Ishikawa (cell line): ENCODE measurements around the gene NLRP2B.

Experiments used
- CEBPB ChIP-seq: IDR thresholded peaks from 2 replicates; pipeline ENCODE4 v1.6.1; 2012
- CREB1 ChIP-seq: IDR thresholded peaks from 2 replicates; pipeline ENCODE4 v1.6.1; 2012; ENCODE audit warnings: low read depth
- EGR1 ChIP-seq: IDR thresholded peaks from 2 replicates; pipeline ENCODE4 v1.6.1; 2012
- EP300 ChIP-seq: IDR thresholded peaks from 2 replicates; pipeline ENCODE4 v1.6.1; 2012; ENCODE audit warnings: borderline replicate concordance
- FOXM1 ChIP-seq: IDR thresholded peaks from 2 replicates; pipeline ENCODE4 v1.6.1; 2012; ENCODE audit warnings: low read depth, borderline replicate concordance
- MAX ChIP-seq: IDR thresholded peaks from 2 replicates; pipeline ENCODE4 v1.6.1; 2012
- NFIC ChIP-seq: IDR thresholded peaks from 2 replicates; pipeline ENCODE4 v1.6.1; 2012
- RAD21 ChIP-seq: IDR thresholded peaks from 2 replicates; pipeline ENCODE4 v1.6.1; 2012; ENCODE audit warnings: low read depth
- TAF1 ChIP-seq: IDR thresholded peaks from 2 replicates; pipeline ENCODE4 v1.6.1; 2012; ENCODE audit warnings: low read depth, mild to moderate bottlenecking
- TEAD4 ChIP-seq: IDR thresholded peaks from 2 replicates; pipeline ENCODE4 v1.6.1; 2012
- ZBTB7A ChIP-seq: IDR thresholded peaks from 2 replicates; pipeline ENCODE4 v1.6.1; 2012; ENCODE audit warnings: low read depth
- TF ChIP-seq, protein P1 (sequence below): IDR thresholded peaks from 2 replicates; pipeline ENCODE4 v1.6.1; 2012
- TF ChIP-seq, protein P2 (sequence below): IDR thresholded peaks from 2 replicates; pipeline ENCODE4 v1.6.1; 2012; ENCODE audit warnings: low read depth, mild to moderate bottlenecking

NLRP2B gene

DNA sequence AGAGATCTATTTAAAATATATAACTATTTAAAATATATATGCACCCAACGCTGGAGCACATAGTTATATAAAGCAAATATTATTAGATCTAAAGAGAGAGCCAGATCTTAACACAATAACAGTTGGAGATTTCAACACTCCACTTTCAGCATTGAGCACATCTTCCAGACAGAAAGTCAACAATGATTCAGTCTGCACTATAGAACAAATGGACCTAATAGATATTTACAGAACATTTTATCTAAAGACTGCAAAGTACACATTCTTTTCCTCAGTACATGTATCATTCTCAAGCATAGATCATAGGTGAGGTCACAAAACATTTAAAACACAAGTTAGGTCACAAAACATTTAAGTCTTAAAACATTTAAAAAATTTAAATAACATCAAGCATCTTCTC, 36.4 kb downstream of the NLRP2B start:
- TF ChIP-seq ZBTB7A: no peak
- TF ChIP-seq RAD21: no peak

- TF ChIP-seq TAF1 (no peak), TEAD4 (no peak), RAD21 (no peak), EGR1 (no peak), FOXM1 (no peak)
Measured at GRCh38 chrX:57641338-57641737, 38.7 kb downstream of the NLRP2B start.

DNA sequence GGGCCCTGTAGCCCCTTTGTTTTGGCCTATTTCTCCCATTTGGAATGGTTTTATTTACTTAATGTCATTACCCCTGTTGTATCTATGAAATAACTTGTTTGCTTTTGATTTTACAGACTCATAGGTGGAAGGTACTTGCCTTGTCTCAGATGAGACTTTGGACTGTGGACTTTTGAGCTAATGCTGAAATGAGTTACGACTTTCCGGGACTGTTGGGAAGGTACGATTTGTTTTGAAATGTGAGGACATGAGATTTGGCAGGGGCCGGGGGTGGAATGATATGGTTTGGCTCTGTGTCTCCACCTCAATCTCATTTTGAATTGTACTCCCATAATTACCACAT, 39.4 kb downstream of the NLRP2B start:
- TF ChIP-seq CREB1: no peak
- no peak for TF ChIP-seq EP300
- no peak for TF ChIP-seq FOXM1
- TF ChIP-seq NFIC: no peak
- TF ChIP-seq, protein P1, sequence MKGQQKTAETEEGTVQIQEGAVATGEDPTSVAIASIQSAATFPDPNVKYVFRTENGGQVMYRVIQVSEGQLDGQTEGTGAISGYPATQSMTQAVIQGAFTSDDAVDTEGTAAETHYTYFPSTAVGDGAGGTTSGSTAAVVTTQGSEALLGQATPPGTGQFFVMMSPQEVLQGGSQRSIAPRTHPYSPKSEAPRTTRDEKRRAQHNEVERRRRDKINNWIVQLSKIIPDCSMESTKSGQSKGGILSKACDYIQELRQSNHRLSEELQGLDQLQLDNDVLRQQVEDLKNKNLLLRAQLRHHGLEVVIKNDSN: no peak
- TF ChIP-seq TEAD4: no peak
- no peak for TF ChIP-seq CEBPB
- TF ChIP-seq, protein P2, sequence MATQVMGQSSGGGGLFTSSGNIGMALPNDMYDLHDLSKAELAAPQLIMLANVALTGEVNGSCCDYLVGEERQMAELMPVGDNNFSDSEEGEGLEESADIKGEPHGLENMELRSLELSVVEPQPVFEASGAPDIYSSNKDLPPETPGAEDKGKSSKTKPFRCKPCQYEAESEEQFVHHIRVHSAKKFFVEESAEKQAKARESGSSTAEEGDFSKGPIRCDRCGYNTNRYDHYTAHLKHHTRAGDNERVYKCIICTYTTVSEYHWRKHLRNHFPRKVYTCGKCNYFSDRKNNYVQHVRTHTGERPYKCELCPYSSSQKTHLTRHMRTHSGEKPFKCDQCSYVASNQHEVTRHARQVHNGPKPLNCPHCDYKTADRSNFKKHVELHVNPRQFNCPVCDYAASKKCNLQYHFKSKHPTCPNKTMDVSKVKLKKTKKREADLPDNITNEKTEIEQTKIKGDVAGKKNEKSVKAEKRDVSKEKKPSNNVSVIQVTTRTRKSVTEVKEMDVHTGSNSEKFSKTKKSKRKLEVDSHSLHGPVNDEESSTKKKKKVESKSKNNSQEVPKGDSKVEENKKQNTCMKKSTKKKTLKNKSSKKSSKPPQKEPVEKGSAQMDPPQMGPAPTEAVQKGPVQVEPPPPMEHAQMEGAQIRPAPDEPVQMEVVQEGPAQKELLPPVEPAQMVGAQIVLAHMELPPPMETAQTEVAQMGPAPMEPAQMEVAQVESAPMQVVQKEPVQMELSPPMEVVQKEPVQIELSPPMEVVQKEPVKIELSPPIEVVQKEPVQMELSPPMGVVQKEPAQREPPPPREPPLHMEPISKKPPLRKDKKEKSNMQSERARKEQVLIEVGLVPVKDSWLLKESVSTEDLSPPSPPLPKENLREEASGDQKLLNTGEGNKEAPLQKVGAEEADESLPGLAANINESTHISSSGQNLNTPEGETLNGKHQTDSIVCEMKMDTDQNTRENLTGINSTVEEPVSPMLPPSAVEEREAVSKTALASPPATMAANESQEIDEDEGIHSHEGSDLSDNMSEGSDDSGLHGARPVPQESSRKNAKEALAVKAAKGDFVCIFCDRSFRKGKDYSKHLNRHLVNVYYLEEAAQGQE: no peak
- no peak for TF ChIP-seq MAX
